Astrocyte (in vitro differentiated cells and primary cell): ENCODE data around the gene GART. TPM values are rescaled to one million over a fixed set of nuclear protein-coding genes. Genes with fewer than 3 reads are reported as not detected.

Experiments
- DNase-seq: peaks from one replicate; pipeline ENCODE4 v3.0.0-alpha.2; 2010; ENCODE audit warnings: low read depth
- FAIRE-seq: peaks from 2 replicates; lab custom pipeline; 2011; peaks lifted over from hg19 to GRCh38; lab: Jason Lieb, UNC
- H2AFZ ChIP-seq: 2 replicates; pipeline ENCODE4 v1.6.0; 2012; ENCODE audit warnings: low read depth, low read length, inconsistent platforms
- H3K27ac ChIP-seq: 2 replicates; pipeline ENCODE4 v1.5.1; 2011; ENCODE audit warnings: low read depth, low read length, inconsistent platforms
- H3K27me3 ChIP-seq: 2 replicates; pipeline ENCODE4 v1.6.0; 2011; ENCODE audit warnings: low read length, inconsistent platforms; ENCODE audit not compliant: insufficient read depth
- H3K36me3 ChIP-seq: 2 replicates; pipeline ENCODE4 v1.5.1; 2011; ENCODE audit warnings: low read length, inconsistent platforms; ENCODE audit not compliant: insufficient read depth
- H3K4me1 ChIP-seq: 2 replicates; pipeline ENCODE4 v1.5.1; 2011; ENCODE audit warnings: low read length, inconsistent platforms; ENCODE audit not compliant: insufficient read depth
- H3K4me2 ChIP-seq: 2 replicates; pipeline ENCODE4 v1.6.0; 2012; ENCODE audit warnings: low read length, inconsistent platforms
- H3K4me3 ChIP-seq: 2 replicates; pipeline ENCODE4 v1.5.1; 2011; ENCODE audit warnings: low read depth, mild to moderate bottlenecking, low read length, inconsistent platforms; ENCODE audit not compliant: insufficient read depth
- H3K79me2 ChIP-seq: 2 replicates; pipeline ENCODE4 v1.6.0; 2012; ENCODE audit warnings: mild to moderate bottlenecking, low read length, inconsistent platforms; ENCODE audit not compliant: insufficient read depth
- H3K9ac ChIP-seq: 2 replicates; pipeline ENCODE4 v1.6.0; 2012; ENCODE audit warnings: mild to moderate bottlenecking, low read length, inconsistent platforms
- H3K9me3 ChIP-seq: 2 replicates; pipeline ENCODE4 v1.5.1; 2012; ENCODE audit warnings: low read depth, mild to moderate bottlenecking, low read length, inconsistent platforms; ENCODE audit not compliant: insufficient read depth
- H4K20me1 ChIP-seq: 2 replicates; pipeline ENCODE4 v1.6.0; 2012; ENCODE audit warnings: low read length, inconsistent platforms; ENCODE audit not compliant: insufficient read depth
- H3K27ac Mint-ChIP-seq: one replicate; pipeline ENCODE4 v1.8.0; 2021; ENCODE audit warnings: mild to moderate bottlenecking, mixed read lengths; ENCODE audit not compliant: unreplicated experiment
- H3K27me3 Mint-ChIP-seq: one replicate; pipeline ENCODE4 v1.8.0; 2021; ENCODE audit warnings: low read depth, mixed read lengths; ENCODE audit not compliant: unreplicated experiment
- H3K36me3 Mint-ChIP-seq: one replicate; pipeline ENCODE4 v1.8.0; 2021; ENCODE audit warnings: low read depth, mixed read lengths; ENCODE audit not compliant: unreplicated experiment
- H3K4me1 Mint-ChIP-seq: one replicate; pipeline ENCODE4 v1.8.0; 2021; ENCODE audit warnings: low read depth, mixed read lengths; ENCODE audit not compliant: unreplicated experiment
- H3K4me3 Mint-ChIP-seq: one replicate; pipeline ENCODE4 v1.8.0; 2021; ENCODE audit warnings: mild to moderate bottlenecking, moderate library complexity, mixed read lengths; ENCODE audit not compliant: unreplicated experiment
- H3K9me3 Mint-ChIP-seq: one replicate; pipeline ENCODE4 v1.8.0; 2021; ENCODE audit warnings: mild to moderate bottlenecking, mixed read lengths; ENCODE audit not compliant: unreplicated experiment
- CTCF ChIP-seq: IDR thresholded peaks from 2 replicates; pipeline ENCODE4 v1.5.1; 2011; ENCODE audit warnings: low read depth, mild to moderate bottlenecking, inconsistent platforms, low read length, moderate library complexity; ENCODE audit not compliant: insufficient read depth
- EZH2 ChIP-seq: IDR thresholded peaks from 2 replicates; pipeline ENCODE4 v1.6.1; 2012; ENCODE audit warnings: mild to moderate bottlenecking, low read length, inconsistent platforms; ENCODE audit not compliant: insufficient read depth
- total RNA-seq: library from RNA; stranded (reverse); gene quantifications from 2 replicates; pipeline ENCODE4 v1.2.1, GENCODE V29; 2021

GART gene
- total RNA-seq, 1 donor from 2014 or later: 99.5 TPM

GRCh38 chr21:33478182-33478581 lies 63.7 kb downstream of the GART start:
- Mint-ChIP-seq H3K9me3 (no peaks in the 10 kb centered on the region), H3K4me3 (peak overlapping the region; percentile 92), H3K4me1 (peaks cover 11% of the 10 kb centered on the region), H3K27me3 (no peaks in the 10 kb centered on the region), H3K27ac (no peak overlapping the region), H3K36me3 (no peaks in the 10 kb centered on the region)
- Histone ChIP-seq H3K9me3 (no peaks in the 10 kb centered on the region), H3K4me1 (peaks cover 9% of the 10 kb centered on the region), H3K36me3 (no peaks in the 10 kb centered on the region), H4K20me1 (peaks cover 12% of the 10 kb centered on the region), H3K9ac (peak overlapping the region; percentile 94), H2AFZ (peak overlapping the region; percentile 82), H3K79me2 (peaks cover 39% of the 10 kb centered on the region), H3K27me3 (no peaks in the 10 kb centered on the region), H3K4me3 (peak overlapping the region; percentile 91), H3K27ac (no peak overlapping the region), H3K4me2 (peak overlapping the region; percentile 88)
- FAIRE-seq: no peak
- DNase-seq: no peak
- TF ChIP-seq EZH2 (no peak), CTCF (no peak)

GRCh38 chr21:33477066-33477465 lies 64.9 kb downstream of the GART start:
- H3K27me3 ChIP-seq: no peaks in the 10 kb centered on the region
- H3K4me3 ChIP-seq: no peak overlapping the region
- DNase-seq: no peak
- Mint-ChIP-seq H3K4me3 (peak overlapping the region; percentile 34), H3K36me3 (peaks cover 2% of the 10 kb centered on the region), H3K4me1 (peaks cover 11% of the 10 kb centered on the region), H3K27ac (no peak overlapping the region), H3K27me3 (no peaks in the 10 kb centered on the region), H3K9me3 (no peaks in the 10 kb centered on the region)
- no peak overlapping the region for H3K4me2 ChIP-seq
- no peak overlapping the region for H3K9ac ChIP-seq
- no peak for TF ChIP-seq EZH2
- no peak for TF ChIP-seq CTCF
- H4K20me1 ChIP-seq: peaks cover 12% of the 10 kb centered on the region
- H3K79me2 ChIP-seq: peaks cover 43% of the 10 kb centered on the region
- no peak overlapping the region for H3K27ac ChIP-seq
- H3K36me3 ChIP-seq: no peaks in the 10 kb centered on the region
- FAIRE-seq: no peak
- H2AFZ ChIP-seq: no peak overlapping the region
- no peaks in the 10 kb centered on the region for H3K9me3 ChIP-seq
- peaks cover 9% of the 10 kb centered on the region for H3K4me1 ChIP-seq

GRCh38 chr21:33473344-33473743 lies 68.6 kb downstream of the GART start:
- peaks cover 46% of the 10 kb centered on the region for H3K79me2 ChIP-seq

More at GRCh38 chr21:33473344-33473743, 68.6 kb downstream of the GART start:
- H3K27me3 Mint-ChIP-seq: no peaks in the 10 kb centered on the region
- H3K4me3 ChIP-seq: no peak overlapping the region
- H3K36me3 ChIP-seq: no peaks in the 10 kb centered on the region
- H3K4me2 ChIP-seq: no peak overlapping the region
- peaks cover under 1% of the 10 kb centered on the region for H3K4me1 Mint-ChIP-seq
- H3K9ac ChIP-seq: no peak overlapping the region
- no peak for DNase-seq
- peaks cover 3% of the 10 kb centered on the region for H3K4me1 ChIP-seq
- no peak overlapping the region for H2AFZ ChIP-seq
- no peaks in the 10 kb centered on the region for H3K27me3 ChIP-seq
- H3K9me3 Mint-ChIP-seq: no peaks in the 10 kb centered on the region
- no peaks in the 10 kb centered on the region for H3K9me3 ChIP-seq
- no peak overlapping the region for H3K27ac Mint-ChIP-seq
- peaks cover 25% of the 10 kb centered on the region for H4K20me1 ChIP-seq
- no peak overlapping the region for H3K27ac ChIP-seq
- no peak overlapping the region for H3K4me3 Mint-ChIP-seq
- peaks cover 2% of the 10 kb centered on the region for H3K36me3 Mint-ChIP-seq
- no peak for TF ChIP-seq CTCF
- no peak for TF ChIP-seq EZH2
- no peak for FAIRE-seq
